GDM1 (cell line): ENCODE measurements around the gene HAUS8.

Experiments used
- DNase-seq: peaks from one replicate; lab custom pipeline; 2025; lab: John Stamatoyannopoulos, UW

HAUS8 gene

GRCh38 chr19:17075864-17076542 is 751 bp upstream of the HAUS8 start:
- peak; percentile 52 for DNase-seq

GRCh38 chr19:17074634-17075034 is 618 bp downstream of the HAUS8 start:
- DNase-seq = no peak

GRCh38 chr19:17073869-17074633 is 1.2 kb downstream of the HAUS8 start:
- no peak for DNase-seq

GRCh38 chr19:17070912-17071311 is 4.3 kb downstream of the HAUS8 start:
- DNase-seq = no peak

GRCh38 chr19:17070421-17070820 is 4.8 kb downstream of the HAUS8 start:
- no peak for DNase-seq

- no peak for DNase-seq
These were observed 6.1 kb downstream of the HAUS8 start for GRCh38 chr19:17069193-17069592.

- no peak for DNase-seq
These were observed 11.8 kb downstream of the HAUS8 start for GRCh38 chr19:17063428-17063827.

GRCh38 chr19:17061691-17062090 is 13.6 kb downstream of the HAUS8 start:
- no peak for DNase-seq

- no peak for DNase-seq
These were observed 14.0 kb downstream of the HAUS8 start for GRCh38 chr19:17061205-17061604.

GRCh38 chr19:17060802-17061201 is 14.4 kb downstream of the HAUS8 start:
- DNase-seq = no peak

GRCh38 chr19:17058236-17058635 is 17.0 kb downstream of the HAUS8 start:
- no peak for DNase-seq

GRCh38 chr19:17055636-17056035 is 19.6 kb downstream of the HAUS8 start:
- no peak for DNase-seq

GRCh38 chr19:17054746-17055145 is 20.5 kb downstream of the HAUS8 start:
- no peak for DNase-seq

GRCh38 chr19:17052439-17052838 is 22.8 kb downstream of the HAUS8 start:
- no peak for DNase-seq

- DNase-seq = no peak
These were observed 25.5 kb downstream of the HAUS8 start for GRCh38 chr19:17049711-17050280.

- DNase-seq = no peak
These were observed 26.3 kb downstream of the HAUS8 start for GRCh38 chr19:17048885-17049453.

GRCh38 chr19:17045907-17046502 is 29.2 kb downstream of the HAUS8 start:
- no peak for DNase-seq

GRCh38 chr19:17043744-17044143 is 31.5 kb downstream of the HAUS8 start:
- DNase-seq = no peak

GRCh38 chr19:17041976-17042375 is 33.3 kb downstream of the HAUS8 start:
- no peak for DNase-seq

- no peak for DNase-seq
These were observed 37.2 kb downstream of the HAUS8 start for GRCh38 chr19:17037966-17038500.

- DNase-seq = no peak
These were observed 38.1 kb downstream of the HAUS8 start for GRCh38 chr19:17037184-17037583.

GRCh38 chr19:17036640-17037039 is 38.6 kb downstream of the HAUS8 start:
- no peak for DNase-seq
